SK-N-SH treated with all-trans-retinoic acid at 6 μM for 48 hours (cell line): Measurements from ENCODE around the gene STAB2.

Experiments used
- ATAC-seq: fragments of 200-7000 bp; cut with Tn5 transposase; 3 replicates; pipeline ENCODE4 v1.9.1; 2020; ENCODE audit warnings: mild to moderate bottlenecking, moderate library complexity
- BACH2 ChIP-seq: fragments of 250-450 bp; sonication (Bioruptor Pico); IDR thresholded peaks from 2 replicates; pipeline ENCODE4 v1.9.0; 2021; ENCODE audit warnings: mild to moderate bottlenecking, borderline replicate concordance
- CSDC2 ChIP-seq: fragments of 250-450 bp; sonication (Bioruptor Pico); IDR thresholded peaks from 2 replicates; pipeline ENCODE4 v1.5.0; 2020; ENCODE audit warnings: mild to moderate bottlenecking, moderate library complexity
- ESRRG ChIP-seq: fragments of 250-450 bp; sonication (Bioruptor Pico); IDR thresholded peaks from 2 replicates; pipeline ENCODE4 v1.6.1; 2021; ENCODE audit warnings: mild to moderate bottlenecking
- GLIS3 ChIP-seq: fragments of 250-450 bp; sonication (Bioruptor Pico); IDR thresholded peaks from 2 replicates; pipeline ENCODE4 v1.5.0; 2020; ENCODE audit warnings: mild to moderate bottlenecking, moderate library complexity
- ISL1 ChIP-seq: fragments of 250-450 bp; sonication (Bioruptor Pico); IDR thresholded peaks from 2 replicates; pipeline ENCODE4 v2.1.2; 2022; ENCODE audit warnings: mild to moderate bottlenecking, moderate library complexity
- OSR1 ChIP-seq: fragments of 250-450 bp; sonication (Bioruptor Pico); IDR thresholded peaks from 2 replicates; pipeline ENCODE4 v1.8.0; 2022; ENCODE audit warnings: moderate library complexity, mild to moderate bottlenecking, inconsistent platforms
- RARB ChIP-seq: fragments of 250-450 bp; sonication (Bioruptor Pico); IDR thresholded peaks from 2 replicates; pipeline ENCODE4 v1.8.0; 2021; ENCODE audit warnings: mild to moderate bottlenecking, moderate library complexity
- SNAI2 ChIP-seq: fragments of 250-450 bp; sonication (Bioruptor Pico); IDR thresholded peaks from 2 replicates; pipeline ENCODE4 v1.5.0; 2020; ENCODE audit warnings: mild to moderate bottlenecking, moderate library complexity
- TCF4 ChIP-seq: fragments of 250-450 bp; sonication (Bioruptor Pico); IDR thresholded peaks from 2 replicates; pipeline ENCODE4 v1.8.0; 2021; ENCODE audit warnings: mild to moderate bottlenecking, moderate library complexity, borderline replicate concordance
- TOX ChIP-seq: fragments of 250-450 bp; sonication (Bioruptor Pico); IDR thresholded peaks from 2 replicates; pipeline ENCODE4 v1.8.0; 2021; ENCODE audit warnings: mild to moderate bottlenecking, moderate library complexity, borderline replicate concordance
- ZC3H10 ChIP-seq: fragments of 250-450 bp; sonication (Bioruptor Pico); IDR thresholded peaks from 2 replicates; pipeline ENCODE4 v1.5.1; 2021; ENCODE audit warnings: mild to moderate bottlenecking, moderate library complexity
- ZFP3 ChIP-seq: fragments of 250-450 bp; sonication (Bioruptor Pico); IDR thresholded peaks from 2 replicates; pipeline ENCODE4 v1.5.0; 2020; ENCODE audit warnings: mild to moderate bottlenecking, moderate library complexity
- ZFP30 ChIP-seq: fragments of 450-650 bp; formaldehyde crosslinking; IDR thresholded peaks from 2 replicates; pipeline ENCODE4 v1.5.0; 2022; ENCODE audit warnings: mild to moderate bottlenecking, moderate library complexity
- ZNF565 ChIP-seq: fragments of 450-650 bp; formaldehyde crosslinking; conservative IDR thresholded peaks from 2 replicates; pipeline ENCODE4 v1.5.0; 2020; ENCODE audit warnings: low read depth, mild to moderate bottlenecking, moderate library complexity
- ZNF70 ChIP-seq: fragments of 450-650 bp; formaldehyde crosslinking; IDR thresholded peaks from 2 replicates; pipeline ENCODE4 v1.5.0; 2020; ENCODE audit warnings: mild to moderate bottlenecking, moderate library complexity
- ZNF8 ChIP-seq: fragments of 450-650 bp; formaldehyde crosslinking; IDR thresholded peaks from 2 replicates; pipeline ENCODE4 v1.5.0; 2020; ENCODE audit warnings: mild to moderate bottlenecking, moderate library complexity
- TF ChIP-seq, protein P1 (sequence below): fragments of 250-450 bp; sonication (Bioruptor Pico); IDR thresholded peaks from 2 replicates; pipeline ENCODE4 v1.8.0; 2020; ENCODE audit warnings: mild to moderate bottlenecking, moderate library complexity, borderline replicate concordance
- TF ChIP-seq, protein P2 (sequence below): fragments of 250-450 bp; sonication (Bioruptor Pico); IDR thresholded peaks from 2 replicates; pipeline ENCODE4 v1.5.1; 2021; ENCODE audit warnings: mild to moderate bottlenecking, moderate library complexity
- TF ChIP-seq, protein P3 (sequence below): fragments of 250-450 bp; sonication (Bioruptor Pico); IDR thresholded peaks from 2 replicates; pipeline ENCODE4 v1.8.0; 2021; ENCODE audit warnings: low read depth, mild to moderate bottlenecking, moderate library complexity, borderline replicate concordance
- TF ChIP-seq, protein P4 (sequence below): fragments of 250-450 bp; sonication (Bioruptor Pico); IDR thresholded peaks from 2 replicates; pipeline ENCODE4 v1.5.0; 2020; ENCODE audit warnings: mild to moderate bottlenecking, moderate library complexity
- TF ChIP-seq, protein P5 (sequence below): fragments of 250-450 bp; sonication (Bioruptor Pico); IDR thresholded peaks from 2 replicates; pipeline ENCODE4 v1.5.1; 2020; ENCODE audit warnings: low read depth, mild to moderate bottlenecking, moderate library complexity

The STAB2 gene

DNA sequence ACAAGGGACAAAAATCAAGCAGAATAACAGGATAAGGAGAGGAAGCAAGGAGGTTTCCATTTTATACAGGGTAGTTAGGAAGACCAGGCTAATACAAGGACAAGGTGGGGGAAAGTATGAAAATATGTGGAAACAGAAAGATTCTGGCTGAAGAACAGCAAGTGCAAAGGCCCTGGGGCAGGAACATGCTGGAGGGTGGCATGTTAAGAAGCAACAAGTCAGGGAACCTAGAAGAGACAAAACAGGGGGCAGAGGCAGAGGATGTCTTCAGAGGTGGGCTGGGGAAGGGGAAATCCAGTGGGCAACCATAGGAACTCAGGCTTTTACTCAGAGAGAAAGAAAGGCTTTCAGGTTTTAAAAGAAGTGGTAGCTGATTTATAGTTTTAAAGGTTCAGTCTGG lies 199.1 kb downstream of the STAB2 start (continued):
- TF ChIP-seq, protein P1, sequence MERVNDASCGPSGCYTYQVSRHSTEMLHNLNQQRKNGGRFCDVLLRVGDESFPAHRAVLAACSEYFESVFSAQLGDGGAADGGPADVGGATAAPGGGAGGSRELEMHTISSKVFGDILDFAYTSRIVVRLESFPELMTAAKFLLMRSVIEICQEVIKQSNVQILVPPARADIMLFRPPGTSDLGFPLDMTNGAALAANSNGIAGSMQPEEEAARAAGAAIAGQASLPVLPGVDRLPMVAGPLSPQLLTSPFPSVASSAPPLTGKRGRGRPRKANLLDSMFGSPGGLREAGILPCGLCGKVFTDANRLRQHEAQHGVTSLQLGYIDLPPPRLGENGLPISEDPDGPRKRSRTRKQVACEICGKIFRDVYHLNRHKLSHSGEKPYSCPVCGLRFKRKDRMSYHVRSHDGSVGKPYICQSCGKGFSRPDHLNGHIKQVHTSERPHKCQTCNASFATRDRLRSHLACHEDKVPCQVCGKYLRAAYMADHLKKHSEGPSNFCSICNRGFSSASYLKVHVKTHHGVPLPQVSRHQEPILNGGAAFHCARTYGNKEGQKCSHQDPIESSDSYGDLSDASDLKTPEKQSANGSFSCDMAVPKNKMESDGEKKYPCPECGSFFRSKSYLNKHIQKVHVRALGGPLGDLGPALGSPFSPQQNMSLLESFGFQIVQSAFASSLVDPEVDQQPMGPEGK = no peak

DNA sequence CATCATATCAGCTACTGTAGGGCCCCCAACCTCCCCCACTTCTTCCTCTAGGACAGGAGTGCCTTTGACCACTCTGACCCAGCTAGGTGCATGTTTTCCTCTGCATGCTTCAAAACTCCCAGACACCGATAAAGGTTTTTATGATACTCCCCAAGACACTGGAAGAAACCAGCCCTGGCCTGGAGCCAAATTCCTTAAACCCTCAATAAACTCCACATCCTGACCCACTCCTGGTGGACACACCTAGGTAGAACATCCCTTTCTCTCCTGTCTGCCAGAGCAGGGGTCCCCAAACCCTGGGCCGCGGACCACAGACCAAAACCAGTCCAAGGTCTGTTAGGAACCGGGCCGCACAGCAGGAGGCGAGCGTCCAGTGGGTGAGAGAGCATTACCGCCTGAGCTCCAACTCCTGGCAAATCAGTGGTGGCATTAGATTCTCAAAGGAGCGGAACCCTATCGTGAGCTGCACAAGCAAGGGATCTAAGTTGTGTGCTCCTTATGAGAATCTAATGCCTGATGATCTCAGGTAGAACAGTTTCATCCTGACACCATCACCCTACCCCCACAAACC lies 204.4 kb downstream of the STAB2 start:
- ATAC-seq = no peak

DNA sequence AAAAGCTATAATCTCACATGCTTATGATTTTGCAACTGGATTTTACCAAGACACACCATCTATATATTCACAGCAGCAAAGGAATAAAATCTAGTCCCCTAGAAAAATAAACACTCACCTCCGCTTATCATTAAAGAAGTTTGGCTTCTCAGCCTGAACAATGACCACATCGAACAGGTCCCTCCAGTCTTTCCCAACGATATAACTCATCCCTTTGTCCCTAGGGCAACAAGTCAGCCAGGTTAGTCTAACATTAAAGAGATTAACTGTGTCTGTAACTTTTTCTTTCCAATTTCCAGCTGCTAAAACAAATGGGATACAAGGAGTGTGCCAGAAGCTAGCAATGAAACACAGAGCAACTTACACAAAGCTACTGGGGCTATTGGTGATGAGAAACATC lies 206.0 kb downstream of the STAB2 start:
- no peak for TF ChIP-seq TCF4
- TF ChIP-seq, all 23 proteins: peak for 0
- ATAC-seq = no peak

More for the DNA sequence above, 204.4 kb downstream of the STAB2 start:
- TF ChIP-seq, protein P2, sequence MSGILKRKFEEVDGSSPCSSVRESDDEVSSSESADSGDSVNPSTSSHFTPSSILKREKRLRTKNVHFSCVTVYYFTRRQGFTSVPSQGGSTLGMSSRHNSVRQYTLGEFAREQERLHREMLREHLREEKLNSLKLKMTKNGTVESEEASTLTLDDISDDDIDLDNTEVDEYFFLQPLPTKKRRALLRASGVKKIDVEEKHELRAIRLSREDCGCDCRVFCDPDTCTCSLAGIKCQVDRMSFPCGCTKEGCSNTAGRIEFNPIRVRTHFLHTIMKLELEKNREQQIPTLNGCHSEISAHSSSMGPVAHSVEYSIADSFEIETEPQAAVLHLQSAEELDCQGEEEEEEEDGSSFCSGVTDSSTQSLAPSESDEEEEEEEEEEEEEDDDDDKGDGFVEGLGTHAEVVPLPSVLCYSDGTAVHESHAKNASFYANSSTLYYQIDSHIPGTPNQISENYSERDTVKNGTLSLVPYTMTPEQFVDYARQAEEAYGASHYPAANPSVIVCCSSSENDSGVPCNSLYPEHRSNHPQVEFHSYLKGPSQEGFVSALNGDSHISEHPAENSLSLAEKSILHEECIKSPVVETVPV (CRISPR knock-in tag) = no peak
- no peak for TF ChIP-seq SNAI2
- TF ChIP-seq ZNF8 (CRISPR knock-in tag) = no peak
- TF ChIP-seq ESRRG (CRISPR knock-in tag) = no peak
- TF ChIP-seq ZFP30 (CRISPR knock-in tag) = no peak
- no peak for TF ChIP-seq OSR1
- TF ChIP-seq ZNF70 = no peak
- no peak for TF ChIP-seq CSDC2 (CRISPR knock-in tag)
- TF ChIP-seq, protein P3, sequence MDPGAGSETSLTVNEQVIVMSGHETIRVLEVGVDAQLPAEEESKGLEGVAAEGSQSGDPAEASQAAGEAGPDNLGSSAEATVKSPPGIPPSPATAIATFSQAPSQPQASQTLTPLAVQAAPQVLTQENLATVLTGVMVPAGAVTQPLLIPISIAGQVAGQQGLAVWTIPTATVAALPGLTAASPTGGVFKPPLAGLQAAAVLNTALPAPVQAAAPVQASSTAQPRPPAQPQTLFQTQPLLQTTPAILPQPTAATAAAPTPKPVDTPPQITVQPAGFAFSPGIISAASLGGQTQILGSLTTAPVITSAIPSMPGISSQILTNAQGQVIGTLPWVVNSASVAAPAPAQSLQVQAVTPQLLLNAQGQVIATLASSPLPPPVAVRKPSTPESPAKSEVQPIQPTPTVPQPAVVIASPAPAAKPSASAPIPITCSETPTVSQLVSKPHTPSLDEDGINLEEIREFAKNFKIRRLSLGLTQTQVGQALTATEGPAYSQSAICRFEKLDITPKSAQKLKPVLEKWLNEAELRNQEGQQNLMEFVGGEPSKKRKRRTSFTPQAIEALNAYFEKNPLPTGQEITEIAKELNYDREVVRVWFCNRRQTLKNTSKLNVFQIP = no peak
- TF ChIP-seq, protein P4, sequence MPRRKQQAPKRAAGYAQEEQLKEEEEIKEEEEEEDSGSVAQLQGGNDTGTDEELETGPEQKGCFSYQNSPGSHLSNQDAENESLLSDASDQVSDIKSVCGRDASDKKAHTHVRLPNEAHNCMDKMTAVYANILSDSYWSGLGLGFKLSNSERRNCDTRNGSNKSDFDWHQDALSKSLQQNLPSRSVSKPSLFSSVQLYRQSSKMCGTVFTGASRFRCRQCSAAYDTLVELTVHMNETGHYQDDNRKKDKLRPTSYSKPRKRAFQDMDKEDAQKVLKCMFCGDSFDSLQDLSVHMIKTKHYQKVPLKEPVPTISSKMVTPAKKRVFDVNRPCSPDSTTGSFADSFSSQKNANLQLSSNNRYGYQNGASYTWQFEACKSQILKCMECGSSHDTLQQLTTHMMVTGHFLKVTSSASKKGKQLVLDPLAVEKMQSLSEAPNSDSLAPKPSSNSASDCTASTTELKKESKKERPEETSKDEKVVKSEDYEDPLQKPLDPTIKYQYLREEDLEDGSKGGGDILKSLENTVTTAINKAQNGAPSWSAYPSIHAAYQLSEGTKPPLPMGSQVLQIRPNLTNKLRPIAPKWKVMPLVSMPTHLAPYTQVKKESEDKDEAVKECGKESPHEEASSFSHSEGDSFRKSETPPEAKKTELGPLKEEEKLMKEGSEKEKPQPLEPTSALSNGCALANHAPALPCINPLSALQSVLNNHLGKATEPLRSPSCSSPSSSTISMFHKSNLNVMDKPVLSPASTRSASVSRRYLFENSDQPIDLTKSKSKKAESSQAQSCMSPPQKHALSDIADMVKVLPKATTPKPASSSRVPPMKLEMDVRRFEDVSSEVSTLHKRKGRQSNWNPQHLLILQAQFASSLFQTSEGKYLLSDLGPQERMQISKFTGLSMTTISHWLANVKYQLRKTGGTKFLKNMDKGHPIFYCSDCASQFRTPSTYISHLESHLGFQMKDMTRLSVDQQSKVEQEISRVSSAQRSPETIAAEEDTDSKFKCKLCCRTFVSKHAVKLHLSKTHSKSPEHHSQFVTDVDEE = no peak
- TF ChIP-seq TOX (CRISPR knock-in tag) = no peak
- TF ChIP-seq ISL1 (CRISPR knock-in tag) = no peak
- no peak for TF ChIP-seq BACH2 (CRISPR knock-in tag)
- TF ChIP-seq, protein P1 = no peak
- no peak for TF ChIP-seq GLIS3
- no peak for TF ChIP-seq TCF4
- TF ChIP-seq ZC3H10 (CRISPR knock-in tag) = no peak
- TF ChIP-seq RARB (CRISPR knock-in tag) = no peak

DNA sequence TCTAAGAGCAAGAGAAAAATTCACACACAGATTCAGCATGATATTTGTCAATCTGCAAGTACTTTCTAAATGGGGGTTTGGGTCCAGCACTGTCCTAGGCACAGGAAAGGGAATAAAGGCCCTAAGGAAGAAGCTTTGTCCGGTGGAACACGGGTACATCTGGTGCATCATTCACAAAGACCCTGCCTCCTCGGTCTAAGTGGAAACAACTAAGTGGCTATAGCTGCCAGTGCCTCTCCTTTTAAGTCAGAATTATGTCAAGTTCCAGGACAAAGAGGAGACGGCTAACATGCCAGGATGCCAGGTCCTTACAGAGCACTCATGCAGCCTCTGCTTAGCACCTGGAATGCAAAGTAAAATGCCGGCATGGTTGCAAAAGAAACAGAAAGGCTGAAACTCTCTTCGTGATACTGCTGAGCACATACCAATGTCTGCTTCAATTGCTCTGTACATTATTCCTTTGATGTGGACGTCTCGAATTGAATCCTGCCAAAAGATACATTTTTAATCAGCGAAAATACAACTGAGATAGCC lies 206.5 kb downstream of the STAB2 start:
- ATAC-seq = no peak
- TF ChIP-seq SNAI2 = no peak
- no peak for TF ChIP-seq TCF4
- TF ChIP-seq, protein P2 (CRISPR knock-in tag) = no peak
- TF ChIP-seq, protein P5, sequence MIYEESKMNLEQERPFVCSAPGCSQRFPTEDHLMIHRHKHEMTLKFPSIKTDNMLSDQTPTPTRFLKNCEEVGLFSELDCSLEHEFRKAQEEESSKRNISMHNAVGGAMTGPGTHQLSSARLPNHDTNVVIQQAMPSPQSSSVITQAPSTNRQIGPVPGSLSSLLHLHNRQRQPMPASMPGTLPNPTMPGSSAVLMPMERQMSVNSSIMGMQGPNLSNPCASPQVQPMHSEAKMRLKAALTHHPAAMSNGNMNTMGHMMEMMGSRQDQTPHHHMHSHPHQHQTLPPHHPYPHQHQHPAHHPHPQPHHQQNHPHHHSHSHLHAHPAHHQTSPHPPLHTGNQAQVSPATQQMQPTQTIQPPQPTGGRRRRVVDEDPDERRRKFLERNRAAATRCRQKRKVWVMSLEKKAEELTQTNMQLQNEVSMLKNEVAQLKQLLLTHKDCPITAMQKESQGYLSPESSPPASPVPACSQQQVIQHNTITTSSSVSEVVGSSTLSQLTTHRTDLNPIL (CRISPR knock-in tag) = no peak
- TF ChIP-seq ZFP3 (CRISPR knock-in tag) = no peak
- no peak for TF ChIP-seq GLIS3
- no peak for TF ChIP-seq ESRRG (CRISPR knock-in tag)
- TF ChIP-seq ISL1 (CRISPR knock-in tag) = no peak
- TF ChIP-seq BACH2 (CRISPR knock-in tag) = no peak
- TF ChIP-seq RARB (CRISPR knock-in tag) = no peak
- no peak for TF ChIP-seq ZNF565 (CRISPR knock-in tag)
- TF ChIP-seq, protein P1 = no peak
- no peak for TF ChIP-seq OSR1
